ENCODE results near the gene GPR152.

GPR152 gene

DNA sequence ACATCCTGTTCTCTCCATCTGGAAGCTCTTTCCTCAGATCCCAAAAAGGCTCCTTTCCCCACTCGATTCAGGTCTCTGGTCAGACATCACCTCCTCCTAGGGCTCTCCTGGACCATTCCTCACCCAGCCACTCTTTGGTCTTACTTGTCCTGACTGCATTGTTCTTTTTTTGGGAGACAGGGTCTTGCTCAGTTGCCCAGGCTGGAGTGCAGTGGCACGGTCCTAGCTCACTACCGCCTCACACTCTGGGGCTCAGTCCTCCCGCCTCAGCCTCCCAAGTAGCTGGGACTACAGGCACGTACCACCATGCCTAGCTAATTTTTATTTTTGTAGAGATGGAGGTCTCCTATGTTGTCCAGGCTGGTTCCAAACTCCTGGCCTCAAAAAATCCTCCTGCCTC is 7.0 kb downstream of the GPR152 start:
- TF ChIP-seq ZNF274 (IDR thresholded peaks at IDR 0.05; ENCODE audit: low read depth, low read length) = no peak
- no peak overlapping the region for H3K4me3 ChIP-seq (ENCODE audit: low read length)

DNA sequence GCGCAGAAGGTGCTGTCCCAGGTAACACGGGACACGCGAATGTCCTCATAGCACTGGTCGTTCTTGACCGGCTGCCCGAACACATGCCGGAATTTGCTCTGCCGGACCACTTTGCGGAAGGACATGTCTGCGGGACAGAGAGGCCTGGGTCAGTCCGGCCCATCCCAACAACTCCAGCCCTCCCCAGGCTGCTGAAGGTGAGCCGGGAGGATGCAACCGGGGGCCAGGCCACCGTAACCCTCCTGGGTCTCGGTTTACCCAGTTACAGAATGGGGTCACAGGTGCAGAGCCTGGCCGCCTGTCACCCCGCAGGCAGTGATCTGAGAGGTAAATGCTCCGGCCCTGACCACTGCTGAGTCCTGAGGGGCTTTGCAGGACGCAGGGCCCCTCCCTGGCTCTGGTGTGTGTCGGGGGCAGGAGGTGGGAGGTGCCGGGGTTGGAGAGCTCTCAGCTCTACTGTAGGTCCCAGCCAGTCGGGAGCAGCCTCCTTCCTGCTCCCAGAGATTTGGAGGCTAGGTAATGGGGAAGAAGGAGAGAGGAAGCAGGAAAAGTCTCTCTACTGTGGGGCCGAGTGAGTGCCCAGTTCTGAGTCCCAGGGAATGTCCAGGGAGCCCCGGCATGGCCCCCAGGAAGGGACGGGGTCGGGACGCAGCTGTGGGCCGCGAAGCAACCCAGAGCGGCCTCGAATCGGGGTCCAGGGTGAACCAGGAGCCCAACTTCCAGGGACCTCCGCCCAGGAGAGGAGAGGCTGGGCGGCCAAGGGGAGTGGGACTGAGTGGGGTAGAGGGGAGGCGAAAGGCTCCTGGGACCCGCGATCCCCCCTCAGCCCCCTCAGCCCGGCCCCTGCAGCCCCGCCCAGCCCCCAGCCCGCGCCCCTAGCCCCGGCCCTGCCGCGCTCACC is 9.8 kb downstream of the GPR152 start:
- H3K4me3 ChIP-seq (ENCODE audit: low read length) = no peak overlapping the region; the same call in 1 of the 2 replicates

DNA sequence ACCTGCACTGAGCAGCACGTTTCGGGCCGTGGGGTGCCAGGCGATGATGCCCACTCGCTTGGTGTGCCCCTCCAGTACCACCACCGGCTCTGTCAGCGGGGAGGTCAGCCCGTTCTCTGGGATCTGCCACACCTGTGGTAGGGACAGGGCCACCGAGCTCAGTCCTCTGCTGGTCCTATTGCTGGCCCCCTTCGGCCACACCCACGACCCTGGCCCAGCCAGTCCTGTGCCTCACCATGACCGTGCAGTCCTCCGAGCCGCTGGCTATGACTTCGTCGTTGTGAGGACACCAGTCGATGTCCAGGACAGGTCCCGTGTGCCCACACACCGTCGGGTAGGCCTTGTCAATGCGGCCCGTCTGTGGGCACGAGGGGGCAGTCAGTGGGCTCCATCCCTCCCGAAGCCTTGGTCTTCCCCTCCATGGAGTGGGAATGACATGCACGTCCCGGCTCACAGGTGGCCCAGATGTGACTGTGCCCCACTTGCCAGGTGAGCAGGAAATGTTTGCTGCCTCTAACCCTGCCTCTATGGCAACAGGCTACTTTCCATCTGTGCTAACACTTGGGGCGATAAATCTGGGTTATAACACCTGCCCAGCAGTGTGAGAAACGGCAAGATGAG is 10.7 kb downstream of the GPR152 start:
- TF ChIP-seq ZNF274 (IDR thresholded peaks at IDR 0.05; ENCODE audit: low read depth, low read length) = no peak
- no peak overlapping the region for H3K4me3 ChIP-seq (ENCODE audit: low read length)

More for the DNA sequence above, 9.8 kb downstream of the GPR152 start:
- TF ChIP-seq ZNF274 (IDR thresholded peaks at IDR 0.05; ENCODE audit: low read depth, low read length) = no peak

DNA sequence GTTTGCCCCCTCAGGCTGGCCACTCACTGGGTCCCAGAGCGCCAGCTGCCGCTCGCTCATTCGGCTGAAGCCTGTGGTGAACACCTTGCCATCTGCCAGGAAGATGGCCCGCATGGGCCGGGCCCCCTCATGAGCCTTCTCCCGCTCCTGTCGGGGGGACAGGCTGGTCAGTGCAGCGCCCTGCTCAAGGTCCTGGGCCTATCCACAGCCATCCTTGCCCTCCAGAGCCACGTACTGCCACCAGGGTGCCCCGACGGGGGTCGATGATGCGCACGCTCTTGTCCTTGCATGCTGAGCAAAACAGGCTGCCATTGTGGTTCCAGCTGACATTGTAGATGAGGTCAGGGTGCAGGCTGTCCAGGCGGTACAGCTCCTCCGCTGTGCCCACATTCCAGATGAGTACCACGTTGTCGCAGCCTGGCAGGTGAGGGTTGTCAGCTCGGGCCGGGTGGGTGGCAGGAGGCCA is 11.4 kb downstream of the GPR152 start:
- H3K4me3 ChIP-seq (ENCODE audit: low read length) = no peak overlapping the region
- TF ChIP-seq ZNF274 (IDR thresholded peaks at IDR 0.05; ENCODE audit: low read depth, low read length) = no peak

DNA sequence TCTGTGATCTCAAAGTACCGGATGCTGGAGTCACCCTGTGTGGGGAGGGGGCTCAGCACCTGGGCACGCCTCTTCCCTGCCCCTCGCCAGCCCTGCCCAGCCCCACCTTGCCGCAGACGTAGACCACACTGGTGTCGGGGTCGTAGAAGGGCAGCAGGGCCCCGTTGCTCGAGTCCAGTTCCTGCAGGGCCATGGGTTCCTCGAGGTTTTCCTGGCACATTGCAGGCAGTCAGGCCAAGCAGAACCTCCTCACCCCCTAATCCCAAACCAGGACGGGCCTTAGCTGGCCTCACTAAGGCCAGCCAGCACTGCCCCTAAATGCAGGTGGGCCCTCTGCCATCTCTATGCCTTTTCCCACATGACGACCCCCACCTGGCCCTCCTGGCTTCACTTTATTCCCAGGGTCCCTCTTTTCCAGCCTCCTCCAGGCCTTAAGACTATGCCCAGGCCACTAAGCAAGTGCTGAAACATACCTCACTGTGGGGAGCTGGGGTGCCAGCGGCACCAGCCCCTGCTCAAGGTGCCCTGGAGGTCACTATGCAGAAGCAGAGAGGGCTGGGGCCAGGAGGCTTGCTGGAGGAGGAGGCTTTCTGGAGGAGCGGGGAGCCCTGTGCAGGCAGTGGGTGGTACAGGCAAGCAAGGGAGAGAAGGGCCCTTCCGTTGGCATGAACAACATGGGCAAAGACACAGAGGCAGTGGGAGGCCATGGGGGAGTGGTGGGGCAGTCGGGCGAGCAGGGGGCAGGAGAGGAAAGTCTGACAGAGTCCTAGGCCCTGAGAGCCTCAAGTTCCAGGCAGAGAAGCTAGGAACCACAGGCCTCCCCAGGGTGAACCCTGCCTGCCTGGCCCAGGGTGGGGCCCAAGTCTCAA is 12.1 kb downstream of the GPR152 start:
- no peak overlapping the region for H3K4me3 ChIP-seq (ENCODE audit: low read length)
- no peak for TF ChIP-seq ZNF274 (IDR thresholded peaks at IDR 0.05; ENCODE audit: low read depth, low read length)

DNA sequence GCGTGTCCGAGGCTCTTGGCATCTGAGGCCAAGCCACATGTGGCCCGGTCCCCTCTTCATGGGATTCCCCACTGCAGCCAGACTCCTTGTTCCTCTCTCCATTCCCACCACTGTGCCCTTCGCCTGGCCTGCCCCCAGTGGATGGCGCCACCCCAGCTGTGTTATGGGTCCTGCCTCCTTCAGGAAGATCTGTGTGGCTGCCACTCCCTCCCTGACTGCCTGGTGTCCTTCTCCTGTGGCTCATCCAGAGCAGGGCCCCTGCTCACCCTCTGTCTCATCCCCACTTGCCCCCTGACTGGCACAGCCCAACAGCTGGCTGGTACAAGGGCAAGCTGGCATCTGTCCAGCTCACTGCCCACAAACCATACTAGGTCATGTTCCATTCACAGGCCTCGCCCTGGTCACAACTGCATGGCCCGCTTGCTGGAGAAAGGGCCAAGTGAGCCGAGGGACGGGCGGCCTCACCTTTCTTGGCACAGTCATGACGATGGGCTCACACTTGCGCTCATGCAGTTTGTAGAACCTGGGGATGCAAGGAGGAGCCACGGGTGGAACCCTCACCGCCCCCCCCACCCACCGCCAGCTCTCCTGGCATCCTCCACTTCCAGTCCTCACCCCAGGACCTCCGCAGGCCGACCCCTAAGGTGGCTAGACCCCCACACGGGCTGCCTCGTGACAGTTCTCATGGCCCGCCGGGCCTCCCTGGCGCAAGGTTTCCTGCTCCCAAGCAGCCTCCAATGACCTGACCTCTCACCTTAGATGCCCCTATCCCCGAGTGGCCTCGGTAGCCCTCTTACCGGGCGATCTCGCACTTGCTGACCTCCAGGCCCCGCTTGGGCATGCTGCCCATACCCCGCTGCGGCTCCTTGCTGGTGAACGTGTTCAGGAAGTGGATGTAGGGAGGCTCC is 13.0 kb downstream of the GPR152 start:
- no peak for TF ChIP-seq ZNF274 (IDR thresholded peaks at IDR 0.05; ENCODE audit: low read depth, low read length)
- no peak overlapping the region for H3K4me3 ChIP-seq (ENCODE audit: low read length)

DNA sequence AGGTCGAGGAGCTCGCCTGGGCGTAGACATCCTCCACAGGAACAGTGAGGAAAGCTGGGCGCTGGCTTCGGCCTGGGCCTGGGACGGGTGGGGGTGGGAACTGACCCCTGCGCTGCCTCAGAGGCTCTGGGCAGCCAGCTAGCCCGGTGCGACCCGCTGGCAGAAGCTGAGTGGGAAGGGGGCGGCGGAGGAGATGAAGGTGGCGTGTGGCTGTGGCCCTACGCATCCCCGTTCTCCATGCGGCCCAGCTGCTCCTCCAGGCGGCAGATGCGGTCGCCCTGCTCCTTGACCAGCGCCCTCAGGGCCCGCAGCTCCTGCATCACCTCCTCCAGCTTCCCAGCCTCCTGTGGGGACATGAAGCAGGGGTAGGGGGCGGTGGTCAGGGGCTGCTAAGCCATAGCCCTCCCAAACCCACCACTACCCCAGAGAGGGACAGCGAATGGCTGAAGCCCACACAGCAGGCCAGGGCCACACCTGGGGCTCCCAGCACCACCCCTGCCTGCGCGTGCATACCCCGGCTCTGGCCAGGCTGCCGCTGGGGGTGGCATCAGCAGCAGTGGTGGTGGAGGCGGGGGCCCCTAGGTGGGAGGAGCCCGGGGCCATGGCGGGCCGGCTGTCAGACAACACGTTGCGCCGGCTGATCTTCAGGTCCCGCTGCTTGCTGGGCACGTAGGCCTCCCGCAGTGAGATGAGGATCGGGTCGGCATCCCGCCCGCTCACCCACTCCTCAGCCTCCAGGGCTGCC is 14.2 kb downstream of the GPR152 start:
- TF ChIP-seq ZNF274 (IDR thresholded peaks at IDR 0.05; ENCODE audit: low read depth, low read length) = no peak
- H3K4me3 ChIP-seq (ENCODE audit: low read length) = peak overlapping the region; percentile 85; the same call in 1 of the 2 replicates

DNA sequence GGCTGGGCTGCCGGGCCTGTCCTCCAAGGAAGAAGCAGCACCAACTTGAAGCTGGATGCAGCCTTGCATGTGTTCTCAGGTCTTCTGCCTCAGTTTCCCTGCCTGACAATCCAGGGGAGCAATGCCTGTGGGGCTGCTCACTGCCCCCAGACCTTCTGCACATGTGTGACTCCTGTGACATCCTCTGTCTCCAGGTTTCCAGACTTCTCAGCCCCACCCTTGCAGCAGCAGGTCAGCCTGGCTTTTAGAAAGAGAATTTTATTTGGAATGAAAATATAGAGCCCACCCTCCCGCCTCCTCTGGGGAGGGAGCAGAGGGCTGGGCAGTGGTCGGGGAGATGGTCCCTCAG is 14.7 kb downstream of the GPR152 start:
- no peak for TF ChIP-seq ZNF274 (IDR thresholded peaks at IDR 0.05; ENCODE audit: low read depth, low read length)
- peak overlapping the region; percentile 85; the same call in 1 of the 2 replicates for H3K4me3 ChIP-seq (ENCODE audit: low read length)

DNA sequence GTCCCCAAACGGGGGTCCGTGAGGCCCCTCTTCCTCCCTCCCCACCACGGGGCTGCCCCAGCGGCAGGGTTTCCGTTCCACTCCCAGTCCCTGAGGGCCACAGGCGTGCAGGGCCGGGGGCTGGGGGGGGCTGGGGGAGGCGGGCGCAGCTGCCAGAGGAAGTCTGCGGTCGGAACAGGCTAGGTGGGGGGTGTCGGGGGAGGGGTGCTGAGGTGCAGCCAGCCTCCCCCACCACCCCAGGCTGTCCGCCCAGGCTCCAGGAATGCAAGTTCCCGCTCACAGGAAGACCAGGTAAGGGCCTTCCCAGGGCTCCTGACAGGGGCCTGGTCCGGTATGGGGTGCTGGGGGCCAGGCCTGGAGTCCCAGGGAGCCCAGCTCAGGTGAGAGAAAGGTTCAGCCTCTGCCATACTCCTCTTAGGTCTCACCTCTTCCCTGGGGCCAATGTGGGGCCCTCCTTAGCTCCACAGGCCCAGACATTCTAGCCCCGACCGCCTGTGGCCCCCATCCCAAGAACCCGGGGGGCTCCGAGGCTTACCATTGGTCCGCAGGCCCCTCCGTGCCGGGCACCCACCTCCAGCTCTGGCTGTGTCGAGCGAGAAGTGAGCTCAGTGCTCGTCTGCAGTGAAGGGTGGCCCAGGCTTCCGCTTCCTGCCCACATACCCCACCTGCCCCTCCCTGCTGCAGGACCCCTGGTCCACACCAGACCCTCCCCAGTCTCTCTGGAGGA is 15.3 kb downstream of the GPR152 start, which contains the start of gene PTPRCAP:
Gene PTPRCAP, minus strand, starts transcription at position 601 of the 727 bp plus-strand sequence. Its CDS starts 63 bp downstream, at position 538.
- peak within 1 kb of the TSS; percentile 85 for H3K4me3 ChIP-seq (ENCODE audit: low read length)
- no peak for TF ChIP-seq ZNF274 (IDR thresholded peaks at IDR 0.05; ENCODE audit: low read depth, low read length)

DNA sequence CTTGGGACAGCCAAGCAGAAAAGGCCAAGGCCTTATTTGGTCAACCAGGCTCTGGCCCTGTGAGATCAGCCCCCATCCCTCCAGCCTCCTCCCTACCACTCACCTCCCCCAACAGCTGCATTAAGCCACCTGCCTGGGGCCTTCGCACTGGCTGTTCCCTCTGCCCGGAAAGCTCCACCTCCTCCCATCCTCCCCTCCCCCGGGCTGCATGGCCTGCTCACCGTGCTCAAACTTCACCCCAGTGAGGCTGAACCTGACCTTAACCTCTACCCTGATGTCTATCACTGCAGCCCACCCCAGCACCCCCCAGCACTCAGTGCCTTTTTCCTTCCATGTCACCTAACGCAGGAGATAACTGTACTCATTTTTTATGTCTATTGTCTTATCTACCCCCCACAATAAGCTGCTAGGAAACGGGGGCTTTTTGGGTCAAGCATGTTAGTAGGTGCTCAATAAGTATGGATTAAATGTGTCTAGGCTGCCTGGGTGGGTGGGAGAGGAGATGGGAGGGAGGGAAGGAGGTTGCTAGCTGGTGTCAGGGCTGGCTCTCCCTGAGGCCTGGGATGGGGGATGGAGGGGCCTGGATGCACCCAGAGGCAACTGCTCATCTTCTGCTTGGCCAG is 16.0 kb downstream of the GPR152 start:
- peak overlapping the region; percentile 85 for H3K4me3 ChIP-seq (ENCODE audit: low read length)
- TF ChIP-seq ZNF274 (IDR thresholded peaks at IDR 0.05; ENCODE audit: low read depth, low read length) = no peak

DNA sequence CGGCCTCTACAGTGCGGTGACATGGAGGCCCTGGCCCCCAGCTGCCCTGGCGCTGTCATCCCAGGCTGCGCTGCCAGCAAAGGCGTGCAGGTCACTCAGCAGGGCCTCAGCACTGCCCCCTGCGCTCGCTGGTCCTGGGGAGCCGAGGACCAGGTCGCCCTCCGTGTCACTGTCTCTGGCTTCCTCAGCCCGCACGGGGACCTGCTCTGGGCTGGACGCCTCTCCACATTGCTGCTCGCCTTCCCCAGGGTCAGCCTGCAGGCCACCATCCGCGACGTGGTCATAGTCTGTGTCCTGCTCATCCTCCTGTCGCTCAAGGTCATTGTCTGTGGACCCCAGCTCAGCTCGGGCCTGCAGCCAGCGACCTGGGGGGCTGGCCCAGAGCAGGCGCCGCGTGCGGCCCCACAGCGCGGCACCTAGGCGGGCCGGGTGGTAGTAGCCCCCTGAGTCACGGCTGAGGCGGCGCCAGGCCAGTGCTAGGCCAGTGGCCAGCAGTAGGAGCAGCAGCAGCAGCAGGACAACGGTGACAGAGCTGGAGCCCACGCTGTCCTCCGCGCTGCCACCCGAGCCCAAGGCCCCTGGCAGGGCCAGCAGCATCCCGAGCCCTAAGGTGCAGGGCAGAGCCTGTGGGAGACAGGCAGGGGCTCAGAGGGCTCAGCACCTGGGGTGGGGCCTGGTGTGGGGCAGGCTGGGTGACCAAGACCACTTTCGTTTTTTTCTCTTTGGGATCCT is 16.6 kb downstream of the GPR152 start:
- TF ChIP-seq ZNF274 (IDR thresholded peaks at IDR 0.05; ENCODE audit: low read depth, low read length) = no peak
- peak overlapping the region; percentile 85; the same call in 1 of the 2 replicates for H3K4me3 ChIP-seq (ENCODE audit: low read length)
